HEK293 (cell line): ENCODE measurements around the gene CDYL2.

Source experiments
- YY1 ChIP-seq: fragments of 450-650 bp; formaldehyde crosslinking; IDR thresholded peaks from 2 replicates; pipeline ENCODE4 v1.5.1; 2018; ENCODE audit warnings: missing biosample characterization, missing genetic modification characterization
- ZNF266 ChIP-seq: fragments of 450-650 bp; formaldehyde crosslinking; IDR thresholded peaks from 2 replicates; pipeline ENCODE4 v1.5.1; 2016; ENCODE audit warnings: missing biosample characterization, missing genetic modification characterization, low read depth
- ZNF785 ChIP-seq: fragments of 450-650 bp; formaldehyde crosslinking; IDR thresholded peaks from 2 replicates; pipeline ENCODE4 v1.5.1; 2016; ENCODE audit warnings: missing biosample characterization, missing genetic modification characterization
- TF ChIP-seq, protein P1 (sequence below): fragments of 450-650 bp; formaldehyde crosslinking; IDR thresholded peaks from 2 replicates; pipeline ENCODE4 v1.5.1; 2016; ENCODE audit warnings: missing biosample characterization, missing genetic modification characterization
- TF ChIP-seq, protein P2 (sequence below): fragments of 450-650 bp; formaldehyde crosslinking; IDR thresholded peaks from 2 replicates; pipeline ENCODE4 v1.5.1; 2016; ENCODE audit warnings: missing biosample characterization, missing genetic modification characterization, low read depth

DNA sequence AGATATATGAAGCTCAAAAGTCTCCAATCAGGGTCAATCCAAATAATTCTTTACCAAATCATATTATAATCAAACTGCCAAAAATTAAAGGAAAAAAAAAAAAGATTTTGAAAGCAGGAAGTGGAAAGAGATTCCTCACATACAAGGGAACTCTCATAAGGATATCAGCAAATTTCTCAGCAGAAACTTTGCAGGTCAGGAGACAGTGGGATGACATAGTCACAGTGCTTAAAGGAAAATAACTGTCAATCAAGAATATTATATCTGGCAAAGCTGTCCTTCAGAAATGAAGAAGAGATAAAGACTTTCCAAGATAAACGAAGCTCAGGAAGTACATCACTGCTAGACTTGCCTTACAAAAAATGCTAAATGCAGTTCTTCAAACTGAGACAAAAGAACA lies 40.0 kb upstream of the CDYL2 start:
- TF ChIP-seq ZNF785 (tag by site-specific recombination), result no peak
- no peak for TF ChIP-seq ZNF266 (tag by site-specific recombination)
- TF ChIP-seq, protein P1, sequence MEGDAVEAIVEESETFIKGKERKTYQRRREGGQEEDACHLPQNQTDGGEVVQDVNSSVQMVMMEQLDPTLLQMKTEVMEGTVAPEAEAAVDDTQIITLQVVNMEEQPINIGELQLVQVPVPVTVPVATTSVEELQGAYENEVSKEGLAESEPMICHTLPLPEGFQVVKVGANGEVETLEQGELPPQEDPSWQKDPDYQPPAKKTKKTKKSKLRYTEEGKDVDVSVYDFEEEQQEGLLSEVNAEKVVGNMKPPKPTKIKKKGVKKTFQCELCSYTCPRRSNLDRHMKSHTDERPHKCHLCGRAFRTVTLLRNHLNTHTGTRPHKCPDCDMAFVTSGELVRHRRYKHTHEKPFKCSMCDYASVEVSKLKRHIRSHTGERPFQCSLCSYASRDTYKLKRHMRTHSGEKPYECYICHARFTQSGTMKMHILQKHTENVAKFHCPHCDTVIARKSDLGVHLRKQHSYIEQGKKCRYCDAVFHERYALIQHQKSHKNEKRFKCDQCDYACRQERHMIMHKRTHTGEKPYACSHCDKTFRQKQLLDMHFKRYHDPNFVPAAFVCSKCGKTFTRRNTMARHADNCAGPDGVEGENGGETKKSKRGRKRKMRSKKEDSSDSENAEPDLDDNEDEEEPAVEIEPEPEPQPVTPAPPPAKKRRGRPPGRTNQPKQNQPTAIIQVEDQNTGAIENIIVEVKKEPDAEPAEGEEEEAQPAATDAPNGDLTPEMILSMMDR (tag by site-specific recombination), result no peak
- no peak for TF ChIP-seq YY1 (tag by site-specific recombination)
- TF ChIP-seq, protein P2, sequence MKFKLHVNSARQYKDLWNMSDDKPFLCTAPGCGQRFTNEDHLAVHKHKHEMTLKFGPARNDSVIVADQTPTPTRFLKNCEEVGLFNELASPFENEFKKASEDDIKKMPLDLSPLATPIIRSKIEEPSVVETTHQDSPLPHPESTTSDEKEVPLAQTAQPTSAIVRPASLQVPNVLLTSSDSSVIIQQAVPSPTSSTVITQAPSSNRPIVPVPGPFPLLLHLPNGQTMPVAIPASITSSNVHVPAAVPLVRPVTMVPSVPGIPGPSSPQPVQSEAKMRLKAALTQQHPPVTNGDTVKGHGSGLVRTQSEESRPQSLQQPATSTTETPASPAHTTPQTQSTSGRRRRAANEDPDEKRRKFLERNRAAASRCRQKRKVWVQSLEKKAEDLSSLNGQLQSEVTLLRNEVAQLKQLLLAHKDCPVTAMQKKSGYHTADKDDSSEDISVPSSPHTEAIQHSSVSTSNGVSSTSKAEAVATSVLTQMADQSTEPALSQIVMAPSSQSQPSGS (tag by site-specific recombination), result no peak
